NCI-H1105 (cell line): ENCODE data around the gene KLK14.

Source experiments
- DNase-seq: peaks from one replicate; lab custom pipeline; 2025; lab: John Stamatoyannopoulos, UW

Gene KLK14, protein sequence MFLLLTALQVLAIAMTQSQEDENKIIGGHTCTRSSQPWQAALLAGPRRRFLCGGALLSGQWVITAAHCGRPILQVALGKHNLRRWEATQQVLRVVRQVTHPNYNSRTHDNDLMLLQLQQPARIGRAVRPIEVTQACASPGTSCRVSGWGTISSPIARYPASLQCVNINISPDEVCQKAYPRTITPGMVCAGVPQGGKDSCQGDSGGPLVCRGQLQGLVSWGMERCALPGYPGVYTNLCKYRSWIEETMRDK

DNA sequence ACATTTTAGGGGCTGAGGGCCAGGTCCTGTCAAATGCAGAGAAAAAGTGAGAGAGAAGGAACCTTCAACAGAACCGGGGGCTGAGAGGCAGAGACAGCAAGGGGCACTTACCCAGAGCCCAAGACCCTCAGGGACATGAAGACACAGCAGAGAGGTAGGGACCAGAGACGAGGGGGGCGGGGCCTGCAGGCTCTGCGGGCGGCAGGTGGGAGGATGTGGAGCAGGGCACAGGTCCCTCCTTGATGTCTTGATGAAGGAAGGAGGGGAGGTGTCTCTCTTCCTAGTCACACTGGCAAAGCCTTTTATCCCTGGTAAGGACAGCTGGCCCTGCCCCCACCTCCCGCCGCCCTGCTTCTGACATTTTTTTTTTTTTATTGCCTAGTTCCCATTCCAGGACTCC is at the start of gene KLK14:
Gene KLK14 (minus strand): TSS at position 277 of the 400 bp plus-strand sequence. CDS start 273 bp downstream, at position 4.
- DNase-seq = no peak

DNA sequence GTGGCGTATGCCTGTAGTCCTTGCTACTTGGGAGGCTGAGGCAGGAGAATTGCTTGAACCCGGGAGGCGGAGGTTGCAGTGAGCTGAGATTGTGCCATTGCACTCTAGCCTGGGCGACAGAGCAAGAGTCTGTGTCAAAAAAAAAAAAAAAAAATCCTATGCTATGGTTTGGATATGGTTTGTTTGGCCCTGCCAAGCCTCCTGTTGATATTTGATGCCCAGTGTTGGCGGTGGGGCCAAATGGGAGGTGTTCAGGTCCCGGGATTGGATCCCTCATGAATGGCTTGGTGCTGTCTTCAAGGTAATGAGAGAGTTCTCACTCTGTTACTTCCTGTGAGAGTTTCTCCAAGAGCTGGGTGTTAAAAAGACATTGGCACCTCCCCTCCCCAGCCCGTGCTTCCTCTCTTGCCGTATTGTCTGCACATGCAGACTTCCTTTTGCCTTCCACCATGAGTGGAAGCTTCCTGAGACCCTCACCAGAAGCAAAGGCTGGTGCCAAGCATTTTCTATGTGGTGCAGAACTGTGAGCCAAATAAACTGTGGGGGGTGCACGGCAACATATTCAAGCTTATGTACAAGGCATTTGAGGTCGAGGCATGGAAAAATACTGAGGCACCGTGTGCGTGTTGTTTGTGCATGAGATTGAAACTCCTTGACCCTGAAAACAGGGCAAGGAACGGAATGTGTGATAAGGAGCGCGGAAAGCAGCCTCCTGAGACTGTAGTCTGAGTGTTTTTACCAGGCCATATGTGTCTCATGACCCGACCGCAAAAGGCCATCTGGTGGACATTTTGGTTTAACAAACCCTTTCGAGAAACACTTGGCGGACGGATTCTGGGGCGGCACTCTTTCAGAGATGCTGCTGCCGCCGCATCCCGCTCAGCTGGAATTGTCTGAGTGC is 49.3 kb upstream of the KLK14 start:
- DNase-seq = no peak

DNA sequence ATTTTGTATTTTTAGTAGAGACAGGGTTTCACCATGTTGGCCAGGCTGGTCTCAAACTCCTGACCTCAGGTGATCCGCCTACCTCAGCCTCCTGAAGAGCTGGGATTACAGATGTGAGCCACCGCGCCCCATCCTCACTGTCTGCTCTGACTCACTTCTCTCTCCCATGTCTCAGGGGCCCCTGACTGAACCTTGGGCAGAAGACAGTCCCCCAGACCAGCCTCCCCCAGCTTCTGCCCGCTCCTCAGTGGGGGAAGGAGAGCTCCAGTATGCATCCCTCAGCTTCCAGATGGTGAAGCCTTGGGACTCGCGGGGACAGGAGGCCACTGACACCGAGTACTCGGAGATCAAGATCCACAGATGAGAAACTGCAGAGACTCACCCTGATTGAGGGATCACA is 47.0 kb upstream of the KLK14 start:
- DNase-seq = no peak

DNA sequence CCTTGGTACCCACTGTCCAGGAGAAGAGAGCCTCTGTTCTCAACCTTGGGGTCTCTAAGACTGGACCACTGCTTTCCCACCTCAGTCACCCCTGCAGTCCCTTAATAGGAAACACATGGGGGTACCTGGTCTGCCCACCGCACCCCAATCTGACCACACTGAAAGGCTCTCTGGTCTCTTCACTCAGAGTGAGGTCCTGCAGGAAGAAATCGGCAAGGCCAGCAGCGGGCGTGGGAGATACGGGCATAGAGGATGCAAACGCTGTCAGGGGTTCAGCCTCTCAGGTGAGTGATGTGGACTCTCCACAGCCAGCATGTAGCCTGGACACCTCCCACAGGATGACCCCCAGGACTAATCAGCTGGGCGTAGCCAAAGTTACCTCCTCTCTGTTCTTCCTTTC is 45.5 kb upstream of the KLK14 start:
- no peak for DNase-seq

DNA sequence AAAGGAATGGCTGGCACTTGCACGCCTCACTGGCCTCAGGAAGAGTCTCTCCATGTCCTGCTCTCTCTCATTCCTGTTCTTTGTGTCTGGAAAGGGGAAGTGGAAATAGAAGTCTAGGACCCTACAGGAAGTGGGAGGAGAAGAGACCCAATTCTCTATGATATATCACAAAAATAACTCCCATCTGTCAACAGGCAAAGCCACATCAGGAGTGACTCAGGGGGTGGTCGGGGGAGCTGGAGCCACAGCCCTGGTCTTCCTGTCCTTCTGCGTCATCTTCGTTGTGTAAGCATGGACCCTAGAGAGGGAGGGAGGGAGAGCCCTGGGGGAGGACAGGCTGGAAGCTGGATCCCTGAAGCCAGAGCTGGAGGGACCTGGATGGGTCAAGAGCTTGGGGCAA is 45.1 kb upstream of the KLK14 start:
- DNase-seq = no peak

DNA sequence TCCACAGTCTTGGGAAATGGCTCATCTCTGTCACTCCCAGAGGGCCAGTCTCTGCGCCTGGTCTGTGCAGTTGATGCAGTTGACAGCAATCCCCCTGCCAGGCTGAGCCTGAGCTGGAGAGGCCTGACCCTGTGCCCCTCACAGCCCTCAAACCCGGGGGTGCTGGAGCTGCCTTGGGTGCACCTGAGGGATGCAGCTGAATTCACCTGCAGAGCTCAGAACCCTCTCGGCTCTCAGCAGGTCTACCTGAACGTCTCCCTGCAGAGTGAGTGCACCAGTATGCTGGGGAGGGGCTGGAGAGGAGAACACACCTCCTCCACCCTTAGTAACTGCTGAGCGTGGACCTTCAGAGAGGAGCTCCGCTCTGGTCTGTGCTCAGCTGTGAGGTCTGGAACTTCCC is 44.3 kb upstream of the KLK14 start:
- DNase-seq = no peak

DNA sequence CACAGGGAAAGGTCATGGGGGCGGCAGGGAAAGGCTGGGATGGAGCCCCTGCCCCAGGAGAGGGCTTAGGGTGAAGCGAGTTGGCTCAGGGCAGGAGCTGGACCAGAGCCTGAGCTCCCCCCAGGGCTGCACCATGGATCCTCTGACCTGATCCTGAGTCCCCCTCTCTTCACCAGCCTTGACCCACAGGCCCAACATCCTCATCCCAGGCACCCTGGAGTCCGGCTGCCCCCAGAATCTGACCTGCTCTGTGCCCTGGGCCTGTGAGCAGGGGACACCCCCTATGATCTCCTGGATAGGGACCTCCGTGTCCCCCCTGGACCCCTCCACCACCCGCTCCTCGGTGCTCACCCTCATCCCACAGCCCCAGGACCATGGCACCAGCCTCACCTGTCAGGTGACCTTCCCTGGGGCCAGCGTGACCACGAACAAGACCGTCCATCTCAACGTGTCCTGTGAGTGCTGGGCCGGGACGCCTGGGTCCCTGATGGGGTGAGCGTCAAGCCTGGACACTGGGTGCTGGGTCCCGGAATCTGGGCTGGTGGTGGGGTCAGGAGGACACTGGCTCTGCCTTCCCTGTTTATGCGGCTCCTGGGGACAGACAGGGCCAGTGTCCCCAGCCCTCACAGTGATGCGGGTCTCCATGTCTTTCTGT is 42.9 kb upstream of the KLK14 start:
- no peak for DNase-seq

DNA sequence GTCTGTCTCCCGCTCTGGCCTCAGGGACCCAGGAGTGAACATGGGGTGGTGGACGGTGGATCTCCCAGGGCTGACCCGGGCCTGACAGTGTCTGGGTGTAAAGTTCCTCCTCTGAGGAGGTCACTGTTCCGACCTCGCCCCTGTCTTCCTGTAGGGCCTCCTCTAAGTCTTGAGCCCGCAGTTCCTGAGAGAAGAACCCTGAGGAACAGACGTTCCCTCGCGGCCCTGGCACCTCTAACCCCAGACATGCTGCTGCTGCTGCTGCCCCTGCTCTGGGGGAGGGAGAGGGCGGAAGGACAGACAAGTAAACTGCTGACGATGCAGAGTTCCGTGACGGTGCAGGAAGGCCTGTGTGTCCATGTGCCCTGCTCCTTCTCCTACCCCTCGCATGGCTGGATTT is 42.0 kb upstream of the KLK14 start, which contains the start of gene SIGLEC9:
Gene SIGLEC9 (plus strand): TSS at position 178 of the 400 bp plus-strand sequence. CDS start 69 bp downstream, at position 247.
- DNase-seq = no peak

DNA sequence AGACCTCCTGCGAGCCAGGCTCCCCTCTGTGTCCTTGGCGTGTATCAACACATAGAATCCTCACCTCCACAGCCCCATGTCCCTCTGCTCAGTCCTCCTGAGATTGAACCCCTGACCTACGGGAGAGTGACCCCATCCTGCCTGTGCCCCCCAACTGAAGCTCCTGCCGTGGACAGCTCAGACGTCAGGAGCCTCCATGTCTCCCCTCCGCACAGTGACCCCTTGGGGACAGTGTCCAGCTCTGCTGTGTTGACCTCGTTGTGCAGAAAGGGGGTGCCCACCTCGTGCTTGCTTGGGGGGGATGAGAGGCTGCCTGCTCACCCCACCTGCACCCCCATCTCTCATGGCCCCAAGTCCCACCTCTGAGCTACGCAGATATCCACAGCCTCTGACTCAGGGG is 41.5 kb upstream of the KLK14 start:
- no peak for DNase-seq

DNA sequence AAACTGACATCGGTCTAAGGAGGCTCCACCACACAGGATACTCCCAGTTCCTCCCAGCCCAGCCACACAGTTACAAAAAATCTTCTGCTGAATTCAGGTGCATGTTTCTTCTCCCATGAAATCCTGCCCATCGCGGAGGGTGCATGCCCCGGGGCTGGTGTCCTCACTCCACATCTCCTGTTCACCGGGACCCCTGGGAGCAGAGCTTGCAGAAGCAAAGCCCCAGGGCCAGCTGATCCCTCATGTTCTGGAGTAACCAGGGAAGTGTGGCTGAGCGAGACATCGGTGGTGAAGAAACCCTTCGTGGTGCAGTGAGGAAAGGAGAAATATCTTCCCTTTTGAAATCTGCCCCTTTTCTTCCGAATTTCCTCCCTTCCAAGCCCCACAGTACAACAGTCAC is 41.1 kb upstream of the KLK14 start:
- no peak for DNase-seq

DNA sequence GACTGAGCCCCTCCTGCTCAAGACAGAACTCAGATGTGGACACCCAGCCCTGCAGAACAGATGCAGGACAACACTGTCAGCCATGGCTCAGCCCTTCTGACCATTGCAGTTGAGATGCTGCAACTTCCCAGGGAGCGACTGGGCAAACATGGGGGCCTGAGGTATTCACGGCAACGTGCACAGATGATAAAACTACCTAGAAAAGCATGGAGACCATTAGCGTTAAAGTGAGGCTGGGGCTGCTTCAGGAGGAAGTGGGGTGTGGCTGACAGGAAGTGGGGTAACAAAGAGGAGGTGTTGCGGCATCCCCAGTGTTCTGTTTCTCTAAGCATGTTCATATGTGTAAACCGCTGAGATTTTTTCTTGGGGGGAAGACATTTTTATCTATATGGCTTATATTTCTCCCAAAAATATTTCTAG is 40.7 kb upstream of the KLK14 start:
- DNase-seq = no peak

DNA sequence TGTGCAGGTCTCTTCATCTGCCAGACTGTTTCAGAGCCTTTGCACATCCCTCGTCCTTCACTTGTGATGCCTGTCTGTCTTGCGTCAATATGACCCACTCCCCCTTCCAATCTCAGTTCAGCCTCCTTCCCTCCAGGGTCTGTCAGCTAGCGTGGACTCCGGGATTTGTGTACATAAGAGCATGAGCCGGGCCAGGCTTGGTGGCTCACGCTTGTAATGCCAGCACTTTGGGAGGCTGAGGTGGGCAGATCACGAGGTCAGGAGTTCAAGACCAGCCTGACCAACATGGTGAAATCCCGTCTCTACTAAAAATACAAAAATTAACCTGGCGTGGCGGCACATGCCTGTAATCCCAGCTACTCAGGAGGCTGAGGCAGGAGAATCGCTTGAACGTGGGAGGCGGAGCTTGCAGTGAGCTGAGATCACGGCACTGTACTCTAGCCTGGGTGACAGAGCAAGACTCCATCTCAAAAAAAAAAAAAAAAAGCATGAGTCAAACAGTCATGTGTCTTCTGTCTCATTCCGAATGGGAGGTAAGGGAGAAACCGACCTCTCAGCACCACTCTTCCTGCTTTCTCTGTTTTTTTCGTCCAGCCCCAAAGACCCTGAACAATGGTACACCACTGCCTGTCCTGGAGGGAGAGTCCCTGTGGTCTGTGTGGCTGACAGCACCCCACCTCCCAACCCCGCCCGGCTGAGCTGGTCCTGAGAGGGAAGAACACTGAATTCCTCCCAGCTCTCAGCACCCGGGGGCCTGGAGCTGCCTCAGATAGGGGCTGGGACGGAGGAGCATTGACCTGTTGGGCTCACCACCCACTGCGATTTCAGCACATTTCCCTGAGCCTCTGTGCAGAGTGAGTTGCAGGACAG is 39.7 kb upstream of the KLK14 start:
- DNase-seq = no peak

DNA sequence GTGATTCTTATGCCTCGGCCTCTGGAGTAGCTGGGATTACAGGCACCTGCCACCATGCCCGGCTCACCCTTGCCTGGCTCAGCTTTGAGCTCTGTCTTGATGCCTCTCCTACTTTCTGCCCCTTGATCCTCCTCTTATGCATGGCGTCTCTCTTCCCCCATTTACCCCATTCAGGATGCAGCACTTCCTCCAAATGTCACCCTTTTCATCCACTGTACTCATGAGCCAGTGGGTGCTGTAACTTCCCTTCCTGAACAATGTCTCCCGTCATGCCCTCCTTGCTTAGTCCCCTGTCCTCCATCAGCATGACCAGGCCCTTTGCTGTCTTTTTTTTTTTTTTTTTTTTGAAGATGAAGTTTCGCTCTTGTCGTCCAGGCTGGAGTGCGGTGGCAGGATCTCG is 38.6 kb upstream of the KLK14 start:
- no peak for DNase-seq

DNA sequence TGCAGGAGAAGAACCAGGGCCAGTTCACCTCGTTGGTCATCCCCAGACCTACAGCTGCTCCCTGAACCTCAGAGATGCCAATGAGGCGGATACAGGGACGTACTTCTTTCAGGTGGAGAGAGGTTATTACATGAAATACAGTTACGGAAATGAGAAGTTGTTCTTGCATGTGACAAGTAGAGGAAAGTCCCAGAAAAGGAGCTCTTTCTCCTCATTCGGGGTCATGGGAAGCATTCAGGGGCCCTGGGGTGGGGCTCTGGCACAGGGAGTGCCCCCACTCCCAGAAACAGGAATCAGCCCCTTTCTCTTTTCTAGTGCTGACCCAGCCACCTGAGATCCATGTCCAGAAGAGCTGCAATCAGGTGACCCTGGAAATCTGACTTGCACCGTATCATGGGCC is 37.5 kb upstream of the KLK14 start:
- no peak for DNase-seq

DNA sequence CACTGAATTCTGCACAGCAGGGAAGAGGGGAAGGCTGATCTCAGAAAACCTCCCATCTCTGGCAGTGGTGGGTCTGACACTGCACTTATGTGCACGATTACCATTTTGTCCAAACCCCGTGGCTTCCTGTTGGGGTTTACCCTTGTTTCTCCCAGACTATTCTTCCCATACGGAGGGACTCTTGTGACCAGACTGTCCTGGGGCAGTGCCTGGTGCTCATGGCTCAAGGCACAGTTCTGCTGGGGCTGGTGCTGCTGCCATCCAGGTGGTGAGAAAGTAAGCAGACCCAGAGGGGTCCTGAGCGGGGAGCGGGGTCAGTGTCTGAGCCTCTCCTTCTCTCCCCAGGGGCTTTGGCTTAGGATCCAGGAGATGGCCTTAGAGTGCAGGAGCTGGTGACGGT is 36.9 kb upstream of the KLK14 start:
- no peak for DNase-seq

DNA sequence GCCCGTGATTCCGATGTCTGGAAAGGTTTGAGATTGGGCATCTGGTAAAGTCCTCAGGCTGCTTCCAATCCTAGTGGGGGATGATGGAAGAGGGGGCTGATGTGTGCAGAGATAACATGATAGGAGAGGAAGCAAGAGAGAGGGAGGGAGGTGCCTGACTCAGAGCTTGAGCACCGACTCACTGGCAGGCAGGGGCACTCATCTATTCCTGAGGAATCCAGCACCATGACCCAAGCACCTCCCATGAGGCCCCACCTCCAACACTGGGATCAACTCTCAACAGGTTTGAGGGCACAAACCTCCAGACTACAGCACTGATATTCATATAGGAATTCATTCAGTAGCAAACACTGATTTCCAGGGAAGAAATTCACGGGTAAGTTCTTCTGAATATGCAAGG is 36.4 kb upstream of the KLK14 start:
- DNase-seq = no peak

DNA sequence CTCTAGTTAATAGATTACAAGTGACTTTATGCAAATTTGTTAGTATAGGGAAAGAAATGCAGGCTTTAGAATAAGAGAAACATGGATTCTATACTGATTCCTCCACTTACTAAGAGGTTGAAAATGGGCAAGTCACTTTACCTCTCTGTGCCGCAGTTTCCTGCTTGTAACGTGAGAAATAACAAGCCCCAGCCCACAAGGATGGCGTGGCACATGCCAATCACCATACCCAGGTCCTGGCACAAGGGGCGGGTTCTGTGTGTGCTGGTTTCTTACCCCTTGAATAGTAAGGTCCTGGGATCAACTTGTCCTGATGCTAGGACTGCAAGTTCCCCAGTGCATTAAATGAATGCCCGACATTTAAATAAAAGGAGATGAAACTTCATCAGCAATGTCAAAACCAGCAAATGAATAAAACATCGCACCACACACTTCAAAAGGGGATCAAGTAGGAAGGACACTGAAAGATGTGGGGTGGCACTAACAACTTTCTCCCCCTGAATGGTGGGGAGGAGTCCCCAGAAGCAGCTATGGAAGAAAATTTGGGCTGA is 34.1 kb upstream of the KLK14 start:
- DNase-seq = no peak

DNA sequence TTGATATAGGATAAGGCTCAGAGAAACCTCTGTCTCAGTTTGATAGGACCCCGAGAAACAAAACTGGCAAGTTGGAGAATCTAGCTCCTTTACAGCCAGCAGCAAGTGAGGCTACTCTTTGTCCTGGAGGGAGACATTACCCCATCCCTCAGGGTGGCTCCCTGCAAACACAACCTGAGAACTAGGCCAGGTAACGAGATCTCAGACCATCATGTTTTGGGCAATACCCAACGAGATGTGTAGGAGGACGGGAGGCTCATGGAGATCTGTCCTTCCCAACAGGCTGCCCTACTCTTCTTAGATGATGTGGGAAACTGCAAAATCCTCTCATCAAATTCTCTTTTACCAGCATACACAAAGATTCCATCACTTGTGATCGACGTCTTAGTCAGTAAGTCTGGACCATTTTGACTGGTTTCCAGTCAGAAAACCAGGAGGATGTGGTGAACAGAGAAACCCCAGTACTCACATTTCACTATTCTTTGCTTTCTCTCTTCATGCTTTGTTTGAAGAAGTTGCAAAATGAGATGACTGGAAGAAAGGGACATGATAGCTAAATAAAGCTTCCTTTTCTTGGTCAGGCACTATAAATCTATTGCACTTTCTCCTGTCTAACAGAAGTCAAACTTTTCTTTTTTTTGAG is 31.5 kb upstream of the KLK14 start:
- no peak for DNase-seq

DNA sequence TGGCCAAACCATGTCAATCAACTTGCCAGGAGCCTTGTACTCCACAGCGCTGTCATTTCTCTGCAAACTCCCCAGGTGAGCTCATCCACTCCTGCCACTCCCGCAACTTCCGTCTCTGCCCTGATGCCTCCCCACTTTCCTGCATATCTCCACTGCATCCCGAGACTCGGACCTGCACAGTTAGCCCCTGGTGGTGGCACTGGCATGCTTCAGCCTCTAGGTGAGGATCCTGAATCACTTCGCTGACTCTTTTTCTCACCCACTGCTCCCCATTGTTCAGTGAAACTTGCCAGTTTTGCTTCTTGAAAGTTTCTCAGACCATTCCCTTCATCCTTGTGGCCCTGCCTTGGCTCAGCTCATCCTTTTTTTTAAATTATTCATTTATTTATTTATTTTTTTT is 28.9 kb upstream of the KLK14 start:
- no peak for DNase-seq

DNA sequence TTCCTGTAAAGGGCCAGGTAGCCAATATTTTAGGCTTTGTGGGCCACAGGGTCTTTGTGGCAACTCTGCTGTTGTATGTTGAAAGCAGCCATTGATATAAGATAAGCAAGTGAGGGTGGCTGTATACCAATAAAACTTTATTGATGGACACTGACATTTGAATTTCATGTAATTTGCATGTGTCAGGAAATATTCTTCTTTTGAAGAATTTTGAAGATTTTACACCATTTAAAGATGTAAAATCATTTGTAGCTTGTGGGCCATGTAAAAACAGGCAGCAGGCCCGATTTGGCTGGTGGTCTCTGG is 27.9 kb upstream of the KLK14 start:
- no peak for DNase-seq

DNA sequence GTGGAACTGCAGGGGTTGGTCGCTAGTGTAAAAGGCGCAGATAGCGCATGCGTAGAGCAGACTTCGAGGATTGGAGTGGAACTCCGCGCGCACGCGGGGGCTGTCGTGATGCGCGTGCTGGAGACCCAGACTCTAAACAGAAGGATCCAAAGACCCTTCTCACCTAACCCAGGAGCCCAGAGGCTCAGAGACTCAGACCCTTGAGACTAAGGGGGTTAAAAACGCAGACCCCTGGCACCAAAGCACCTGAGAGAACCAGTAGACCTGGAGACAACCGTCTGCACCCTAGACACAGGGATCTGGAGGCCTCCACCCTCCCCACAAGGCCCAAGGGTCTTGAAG is 26.1 kb upstream of the KLK14 start:
- peak; percentile 67 for DNase-seq
